Prostate gland (tissue), 2 donors: Measurements from ENCODE around the gene PLCB1.

Source experiments
- CTCF ChIP-seq, 4 experiments: fragments of 200-600 bp in 2 of 4; fragments of 450-650 bp in 2 of 4; sonication (generic) in 2 of 4; IDR thresholded peaks; 1 replicate in 3 of 4; 2 replicates in 1 of 4; pipeline ENCODE4 v1.5.1; 2016 to 2019; ENCODE audit warnings: antibody characterized with exemption in 4 of 4, mild to moderate bottlenecking in 2 of 4, moderate library complexity in 2 of 4
- POLR2A ChIP-seq: fragments of 450-650 bp; IDR thresholded peaks from one replicate; pipeline ENCODE4 v1.6.1; 2016; ENCODE audit warnings: antibody characterized with exemption, mild to moderate bottlenecking
- POLR2AphosphoS5 ChIP-seq: sonication (generic); formaldehyde crosslinking; IDR thresholded peaks from one replicate; pipeline ENCODE4 v1.6.1; 2017; ENCODE audit warnings: antibody characterized with exemption

- TF ChIP-seq CTCF (IDR thresholded peaks at IDR 0.05) (no peak), POLR2AphosphoS5 (no peak), POLR2A (no peak)
These were observed 302.3 kb downstream of the PLCB1 start for GRCh38 chr20:8434326-8434876.
